GM10266 (cell line): ENCODE measurements around the gene GRIA1.

ENCODE experiments used
- DNase-seq: peaks from one replicate; pipeline ENCODE4 v3.0.0; 2012; ENCODE audit errors: extremely low spot score
- CTCF ChIP-seq: IDR thresholded peaks from 2 replicates; pipeline ENCODE4 v1.5.1; 2012; ENCODE audit warnings: mild to moderate bottlenecking, low read depth; ENCODE audit not compliant: control insufficient read depth, insufficient read depth; ENCODE audit errors: missing control alignments

The GRIA1 gene

GRCh38 chr5:153799466-153799865 is 309.0 kb downstream of the GRIA1 start:
- TF ChIP-seq CTCF: no peak
- no peak for DNase-seq

GRCh38 chr5:153802050-153802821 is 311.8 kb downstream of the GRIA1 start:
- DNase-seq: no peak
- no peak for TF ChIP-seq CTCF

DNA sequence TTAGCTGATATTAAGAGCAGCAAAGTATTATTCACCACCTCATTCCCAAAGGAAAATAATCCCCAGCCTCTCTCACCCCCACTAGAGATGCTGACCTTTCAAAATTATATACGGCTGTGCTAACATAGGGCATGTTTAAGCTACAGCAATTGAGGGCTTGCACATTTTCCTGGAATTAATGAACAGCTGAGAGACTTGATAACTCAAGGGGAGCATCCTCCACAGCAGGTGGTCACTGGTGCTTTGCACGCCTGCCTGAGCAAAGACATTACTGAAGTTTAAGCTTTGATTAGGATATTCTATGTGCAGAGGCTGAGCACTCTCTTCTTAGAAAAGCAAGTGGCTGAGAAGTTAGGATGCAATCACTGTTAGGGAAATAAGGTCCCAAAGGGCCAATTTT is 317.3 kb downstream of the GRIA1 start:
- no peak for TF ChIP-seq CTCF
- no peak for DNase-seq

- no peak for DNase-seq
- TF ChIP-seq CTCF: no peak
Observed at GRCh38 chr5:153809166-153809565, 318.7 kb downstream of the GRIA1 start.

DNA sequence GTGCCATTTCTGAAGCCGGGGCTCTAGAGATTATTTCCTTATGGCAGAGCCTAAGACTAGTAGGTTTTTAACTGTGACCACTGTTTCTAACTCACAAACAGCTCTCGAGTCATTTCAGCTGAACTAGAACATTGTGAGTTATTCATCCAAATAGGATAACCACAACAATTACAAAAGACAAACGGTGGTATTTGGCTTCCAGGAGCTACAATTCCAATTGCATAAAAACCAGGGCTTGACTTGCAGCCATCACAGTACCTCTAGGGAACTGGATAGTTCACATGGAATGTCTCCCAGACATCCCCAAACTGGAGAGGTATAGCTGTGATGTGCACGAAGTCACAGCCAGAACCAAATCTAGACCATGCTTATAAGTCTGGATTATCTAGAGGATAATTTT is 323.4 kb downstream of the GRIA1 start:
- TF ChIP-seq CTCF: no peak
- DNase-seq: no peak

DNA sequence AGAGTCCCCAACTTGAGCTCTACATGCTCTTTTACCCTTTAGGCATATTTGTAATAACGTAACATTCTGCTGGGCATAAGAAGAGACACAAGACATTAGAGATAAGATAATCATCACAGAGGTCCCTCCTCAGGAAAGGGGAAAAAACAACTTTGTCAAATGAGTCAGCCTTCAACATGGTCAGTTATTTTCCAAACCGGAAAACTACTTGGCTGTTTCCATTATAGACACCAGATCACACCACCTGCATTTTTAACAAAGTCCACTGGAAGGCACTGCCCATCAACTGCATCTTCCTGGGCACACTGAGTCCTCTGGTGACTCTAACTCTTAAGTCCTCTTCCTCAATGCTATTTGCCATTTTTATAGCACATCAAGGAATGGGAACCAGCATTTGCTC is 326.4 kb downstream of the GRIA1 start:
- no peak for DNase-seq
- no peak for TF ChIP-seq CTCF

DNA sequence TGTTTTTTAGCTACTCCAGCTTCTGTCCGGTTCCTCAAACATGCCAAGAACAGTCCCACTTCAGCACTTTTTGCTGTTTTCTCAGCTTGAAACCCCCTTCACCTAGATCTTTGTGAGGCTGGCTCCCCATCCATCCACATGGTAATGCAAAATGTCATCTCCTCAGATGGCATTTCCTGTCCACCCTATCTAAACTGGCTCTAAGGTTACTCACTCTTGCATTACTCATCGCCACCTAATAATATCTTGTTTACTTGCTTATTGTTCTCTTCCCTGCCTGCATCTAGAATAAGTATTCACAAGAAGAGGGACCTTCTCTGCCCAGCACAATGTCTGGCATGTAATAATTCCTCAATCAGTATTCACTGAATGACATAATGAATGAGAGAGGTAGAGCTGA is 328.2 kb downstream of the GRIA1 start:
- no peak for TF ChIP-seq CTCF
- DNase-seq: no peak
